Trophoblast cell (in vitro differentiated cells and primary cell): Measurements from ENCODE around the gene PLCB3.

Experiments used
- DNase-seq, 2 donors: peaks; one replicate each; pipeline ENCODE4 v3.0.0-alpha.2; 2016
- H2AFZ ChIP-seq: 2 replicates; pipeline ENCODE4 v1.6.1; 2013; ENCODE audit warnings: low read length, moderate library complexity, mild to moderate bottlenecking; ENCODE audit not compliant: insufficient read depth, poor library complexity
- H2AK5ac ChIP-seq: 2 replicates; pipeline ENCODE4 v1.6.1; 2013; ENCODE audit warnings: mild to moderate bottlenecking, low read length
- H2BK120ac ChIP-seq: 2 replicates; pipeline ENCODE4 v1.6.1; 2013; ENCODE audit warnings: low read length, mild to moderate bottlenecking, moderate library complexity; ENCODE audit not compliant: insufficient read depth, poor library complexity
- H2BK12ac ChIP-seq: 2 replicates; pipeline ENCODE4 v1.6.1; 2013; ENCODE audit warnings: mild to moderate bottlenecking, low read length, moderate library complexity
- H2BK5ac ChIP-seq: 2 replicates; pipeline ENCODE4 v1.6.1; 2013; ENCODE audit warnings: low read length, low read depth, moderate library complexity, mild to moderate bottlenecking; ENCODE audit not compliant: poor library complexity
- H3K14ac ChIP-seq: 2 replicates; pipeline ENCODE4 v1.6.1; 2013; ENCODE audit warnings: mild to moderate bottlenecking, low read length
- H3K18ac ChIP-seq: 2 replicates; pipeline ENCODE4 v1.6.1; 2013; ENCODE audit warnings: mild to moderate bottlenecking, low read length
- H3K23ac ChIP-seq: 2 replicates; pipeline ENCODE4 v1.6.1; 2013; ENCODE audit warnings: low read length
- H3K27ac ChIP-seq: 2 replicates; pipeline ENCODE4 v1.5.1; 2013; ENCODE audit warnings: low read depth, mild to moderate bottlenecking, inconsistent platforms, low read length, moderate library complexity
- H3K27me3 ChIP-seq: 2 replicates; pipeline ENCODE4 v1.6.1; 2013; ENCODE audit warnings: inconsistent platforms, mild to moderate bottlenecking, low read length, moderate library complexity; ENCODE audit not compliant: insufficient read depth
- H3K36me3 ChIP-seq, 2 experiments: 1 replicate in 1 of 2; 2 replicates in 1 of 2; pipeline ENCODE4 v1.6.1; 2013; ENCODE audit warnings: low read length in 2 of 2, mild to moderate bottlenecking in 2 of 2, moderate library complexity in 1 of 2; ENCODE audit not compliant: insufficient read depth in 2 of 2, control insufficient read depth in 1 of 2
- H3K4ac ChIP-seq: 2 replicates; pipeline ENCODE4 v1.6.1; 2013; ENCODE audit warnings: low read depth, mild to moderate bottlenecking, low read length, moderate library complexity
- H3K4me1 ChIP-seq, 2 experiments: 1 replicate in 1 of 2; 2 replicates in 1 of 2; pipeline ENCODE4 v1.6.1; 2013; ENCODE audit warnings: low read length in 2 of 2, mild to moderate bottlenecking in 2 of 2, moderate library complexity in 1 of 2; ENCODE audit not compliant: insufficient read depth in 2 of 2, control insufficient read depth in 1 of 2
- H3K4me2 ChIP-seq: 2 replicates; pipeline ENCODE4 v1.6.1; 2013; ENCODE audit warnings: inconsistent platforms, mild to moderate bottlenecking, low read length, moderate library complexity
- H3K4me3 ChIP-seq: 2 replicates; pipeline ENCODE4 v1.5.1; 2013; ENCODE audit warnings: mild to moderate bottlenecking, low read depth, low read length, inconsistent platforms
- H3K79me1 ChIP-seq: one replicate; pipeline ENCODE4 v1.6.1; 2013; ENCODE audit warnings: low read length
- H3K79me2 ChIP-seq: 2 replicates; pipeline ENCODE4 v1.6.1; 2013; ENCODE audit warnings: low read length, mild to moderate bottlenecking; ENCODE audit not compliant: control insufficient read depth, insufficient read depth, poor library complexity
- H3K9ac ChIP-seq: 2 replicates; pipeline ENCODE4 v1.6.1; 2013; ENCODE audit warnings: mild to moderate bottlenecking, low read length
- H3K9me3 ChIP-seq: 2 replicates; pipeline ENCODE4 v1.6.1; 2013; ENCODE audit warnings: low read depth, mild to moderate bottlenecking, control low read depth, inconsistent platforms, low read length; ENCODE audit not compliant: insufficient read depth
- H4K12ac ChIP-seq: 2 replicates; pipeline ENCODE4 v1.6.1; 2013; ENCODE audit warnings: low read depth, mild to moderate bottlenecking, low read length, moderate library complexity
- H4K8ac ChIP-seq: 2 replicates; pipeline ENCODE4 v1.6.1; 2013; ENCODE audit warnings: low read depth, mild to moderate bottlenecking, low read length, moderate library complexity
- H4K91ac ChIP-seq: one replicate; pipeline ENCODE4 v1.6.1; 2013; ENCODE audit warnings: low read depth, mild to moderate bottlenecking, low read length, moderate library complexity
- WGBS: extraction: QIAGEN DNeasy Blood & Tissue Kit; methylation state at CpG from one replicate; pipeline ENCODE4 v1.1.7; 2013; ENCODE audit warnings: missing lambda C conversion rate; ENCODE audit not compliant: insufficient read length, insufficient coverage; ENCODE audit errors: extremely low coverage; 5-methylcytosine and 5-hydroxymethylcytosine counted together

PLCB3 gene

DNA sequence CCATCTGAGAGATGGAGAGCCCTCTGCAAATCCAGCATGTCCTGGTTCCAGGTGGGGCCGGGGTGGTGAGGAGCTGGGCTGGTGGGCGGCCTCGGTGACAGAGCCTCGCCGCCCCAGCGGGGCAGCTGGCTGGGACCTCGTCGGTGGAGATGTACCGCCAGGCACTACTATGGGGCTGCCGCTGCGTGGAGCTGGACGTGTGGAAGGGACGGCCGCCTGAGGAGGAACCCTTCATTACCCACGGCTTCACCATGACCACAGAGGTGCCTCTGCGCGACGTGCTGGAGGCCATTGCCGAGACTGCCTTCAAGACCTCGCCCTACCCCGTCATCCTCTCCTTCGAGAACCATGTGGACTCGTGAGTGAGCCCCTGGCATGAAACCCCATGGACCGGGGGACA lies 7.0 kb downstream of the PLCB3 start:
- Histone ChIP-seq H4K12ac (no peak overlapping the region), H3K4ac (no peak overlapping the region), H3K4me1 (peaks cover 10 to 13% of the 10 kb centered on the region in 2 experiments), H3K36me3 (peaks cover 75 to 78% of the 10 kb centered on the region in 2 experiments), H4K8ac (no peak overlapping the region), H2BK5ac (no peak overlapping the region), H3K4me3 (no peak overlapping the region), H3K9ac (no peak overlapping the region), H3K79me1 (peaks cover 7% of the 10 kb centered on the region), H2BK12ac (no peak overlapping the region), H3K79me2 (no peaks in the 10 kb centered on the region), H2AK5ac (no peak overlapping the region), H3K9me3 (peaks cover 4% of the 10 kb centered on the region), H4K91ac (no peak overlapping the region), H3K23ac (no peak overlapping the region), H2AFZ (no peak overlapping the region), H3K27ac (no peak overlapping the region), H2BK120ac (no peak overlapping the region), H3K18ac (no peak overlapping the region), H3K14ac (no peak overlapping the region), H3K27me3 (no peaks in the 10 kb centered on the region), H3K4me2 (no peak overlapping the region)
- no peak for DNase-seq
- no CpG with 5 or more reads among the region's 24 CpGs for WGBS

DNA sequence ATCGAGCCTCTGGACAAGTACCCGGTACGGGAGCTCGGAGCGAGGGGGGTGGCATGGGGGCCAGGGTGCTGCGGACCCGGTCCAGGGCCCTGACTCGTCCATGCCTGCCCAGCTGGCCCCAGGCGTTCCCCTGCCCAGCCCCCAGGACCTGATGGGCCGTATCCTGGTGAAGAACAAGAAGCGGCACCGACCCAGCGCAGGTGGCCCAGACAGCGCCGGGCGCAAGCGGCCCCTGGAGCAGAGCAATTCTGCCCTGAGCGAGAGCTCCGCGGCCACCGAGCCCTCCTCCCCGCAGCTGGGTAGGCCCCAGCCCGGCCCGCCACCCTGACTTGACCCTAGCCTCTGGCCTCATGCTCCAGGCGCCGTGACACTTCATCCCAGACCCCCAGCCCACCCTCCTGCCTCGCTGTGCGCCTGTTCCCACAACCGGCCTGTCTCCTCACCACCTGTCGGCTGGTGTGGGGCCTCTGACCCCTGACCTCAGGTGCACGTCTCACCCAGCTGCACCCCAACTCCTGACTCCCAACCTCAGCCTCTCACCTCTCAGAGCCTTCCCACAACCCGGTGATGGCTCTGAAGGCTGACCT lies 7.7 kb downstream of the PLCB3 start:
- no peak overlapping the region for H2AFZ ChIP-seq
- no peak overlapping the region for H3K4me3 ChIP-seq
- no peak overlapping the region for H2BK5ac ChIP-seq
- no peak overlapping the region for H2AK5ac ChIP-seq
- no peaks in the 10 kb centered on the region for H3K79me2 ChIP-seq
- no peak overlapping the region for H3K14ac ChIP-seq
- H3K18ac ChIP-seq: no peak overlapping the region
- no peak overlapping the region for H4K12ac ChIP-seq
- H3K27me3 ChIP-seq: no peaks in the 10 kb centered on the region
- peaks cover 17 to 20% of the 10 kb centered on the region in 2 experiments for H3K4me1 ChIP-seq
- H3K79me1 ChIP-seq: peaks cover 13% of the 10 kb centered on the region
- H2BK120ac ChIP-seq: no peak overlapping the region
- H2BK12ac ChIP-seq: no peak overlapping the region
- H3K4ac ChIP-seq: no peak overlapping the region
- H3K9me3 ChIP-seq: peaks cover 4% of the 10 kb centered on the region
- H4K8ac ChIP-seq: no peak overlapping the region
- H3K27ac ChIP-seq: no peak overlapping the region
- WGBS: no CpG with 5 or more reads among the region's 32 CpGs
- no peak overlapping the region for H3K23ac ChIP-seq
- H3K9ac ChIP-seq: no peak overlapping the region
- no peak overlapping the region for H4K91ac ChIP-seq
- H3K4me2 ChIP-seq: no peak overlapping the region
- H3K36me3 ChIP-seq: peaks cover 80 to 81% of the 10 kb centered on the region in 2 experiments
- DNase-seq: no peak

DNA sequence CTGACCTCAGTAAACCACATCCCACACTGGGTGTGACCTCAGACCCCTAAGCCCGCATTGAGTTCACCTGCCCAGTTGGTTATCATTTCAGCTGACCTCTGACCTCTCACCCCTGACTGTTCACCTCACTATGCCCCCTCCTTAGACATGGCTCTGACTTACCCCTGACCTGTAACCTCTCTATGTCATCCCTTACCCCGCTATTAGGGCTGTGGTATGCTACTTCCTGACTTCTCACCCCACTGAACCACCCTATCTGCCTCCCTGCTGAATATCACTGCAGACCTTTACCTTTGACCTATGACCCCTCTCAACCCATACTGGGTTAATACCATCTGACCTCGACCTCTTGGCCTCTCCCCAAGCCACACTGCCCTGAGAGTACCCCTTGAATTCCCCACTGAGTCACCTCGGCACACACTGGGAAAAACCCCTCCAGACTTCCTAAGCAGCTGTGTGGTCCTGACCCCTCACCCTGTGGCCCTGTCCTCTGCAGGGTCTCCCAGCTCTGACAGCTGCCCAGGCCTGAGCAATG lies 8.3 kb downstream of the PLCB3 start:
- peaks cover 80 to 84% of the 10 kb centered on the region in 2 experiments for H3K36me3 ChIP-seq
- no peak overlapping the region for H2AFZ ChIP-seq
- DNase-seq: no peak
- no peak overlapping the region for H3K4me3 ChIP-seq
- H3K27ac ChIP-seq: no peak overlapping the region
- H3K4me2 ChIP-seq: no peak overlapping the region
- no CpG with 5 or more reads among the region's 4 CpGs for WGBS
- H4K12ac ChIP-seq: no peak overlapping the region
- no peak overlapping the region for H4K91ac ChIP-seq
- no peak overlapping the region for H3K18ac ChIP-seq
- H3K14ac ChIP-seq: no peak overlapping the region
- no peak overlapping the region for H2BK12ac ChIP-seq
- no peaks in the 10 kb centered on the region for H3K27me3 ChIP-seq
- peaks cover 14% of the 10 kb centered on the region for H3K79me1 ChIP-seq
- no peak overlapping the region for H2AK5ac ChIP-seq
- no peak overlapping the region for H2BK120ac ChIP-seq
- H3K23ac ChIP-seq: no peak overlapping the region
- H2BK5ac ChIP-seq: no peak overlapping the region
- no peak overlapping the region for H4K8ac ChIP-seq
- no peak overlapping the region for H3K9ac ChIP-seq
- no peaks in the 10 kb centered on the region for H3K79me2 ChIP-seq
- H3K4me1 ChIP-seq: peaks cover 22 to 26% of the 10 kb centered on the region in 2 experiments
- peaks cover 4% of the 10 kb centered on the region for H3K9me3 ChIP-seq
- no peak overlapping the region for H3K4ac ChIP-seq

DNA sequence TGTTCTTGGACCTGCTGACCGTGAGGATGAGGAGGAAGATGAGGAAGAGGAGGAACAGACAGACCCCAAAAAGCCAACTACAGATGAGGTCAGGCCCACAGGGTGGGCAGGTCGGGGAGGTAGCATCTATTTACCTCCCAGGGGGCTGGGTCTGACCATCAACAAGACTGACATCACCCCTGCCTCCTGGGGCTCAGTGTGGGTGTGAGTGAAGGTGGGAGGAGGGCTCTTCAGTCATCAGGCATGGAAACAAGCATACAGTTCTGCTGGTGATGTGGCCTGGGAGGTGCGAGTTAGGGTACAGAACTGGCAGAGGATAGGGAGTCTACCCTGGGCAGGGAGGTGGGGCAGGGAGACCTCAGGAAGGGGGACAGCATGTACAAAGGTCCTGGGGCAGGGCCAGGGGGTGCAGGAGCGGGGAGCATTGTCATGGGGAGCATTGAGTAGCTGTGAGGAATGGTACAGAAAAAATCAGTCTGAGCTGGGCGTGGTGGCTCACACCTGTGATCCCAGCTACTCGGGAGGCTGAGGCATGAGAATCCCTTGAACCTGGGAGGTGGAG lies 8.9 kb downstream of the PLCB3 start:
- Histone ChIP-seq H3K23ac (no peak overlapping the region), H4K91ac (no peak overlapping the region), H3K18ac (no peak overlapping the region), H4K12ac (no peak overlapping the region), H3K36me3 (peaks cover 75 to 83% of the 10 kb centered on the region in 2 experiments), H3K4me2 (no peak overlapping the region), H2BK5ac (no peak overlapping the region), H3K4ac (no peak overlapping the region), H3K79me1 (peaks cover 14% of the 10 kb centered on the region), H2AFZ (no peak overlapping the region), H3K9me3 (peaks cover 4% of the 10 kb centered on the region), H3K4me3 (no peak overlapping the region), H2AK5ac (no peak overlapping the region), H4K8ac (no peak overlapping the region), H3K27ac (no peak overlapping the region), H3K27me3 (no peaks in the 10 kb centered on the region), H3K4me1 (peaks cover 23 to 28% of the 10 kb centered on the region in 2 experiments), H2BK12ac (no peak overlapping the region), H3K9ac (no peak overlapping the region), H3K79me2 (no peaks in the 10 kb centered on the region), H2BK120ac (no peak overlapping the region), H3K14ac (no peak overlapping the region)
- WGBS: no CpG with 5 or more reads among the region's 6 CpGs
- no peak for DNase-seq
